HepG2 (cell line): ENCODE measurements around the gene SOCS7.

ENCODE experiments used
- FOXA3 ChIP-seq: IDR thresholded peaks from 2 replicates; pipeline ENCODE4 v1.6.1; 2016; ENCODE audit warnings: missing genetic modification reagents, missing compliant biosample characterization
- JUND ChIP-seq: sonication (generic); formaldehyde crosslinking; IDR thresholded peaks from 2 replicates; pipeline ENCODE4 v1.8.0; 2022; ENCODE audit warnings: mild to moderate bottlenecking, missing genetic modification reagents
- SMAD1 ChIP-seq: sonication (generic); formaldehyde crosslinking; IDR thresholded peaks from 2 replicates; pipeline ENCODE4 v1.4.0; 2020; ENCODE audit warnings: missing genetic modification reagents, low read depth, mild to moderate bottlenecking, borderline replicate concordance
- SRF ChIP-seq: IDR thresholded peaks from 2 replicates; pipeline ENCODE4 v1.6.1; 2011; ENCODE audit warnings: mild to moderate bottlenecking, low read depth, low read length, moderate library complexity
- ZNF772 ChIP-seq: sonication (generic); formaldehyde crosslinking; IDR thresholded peaks from 2 replicates; pipeline ENCODE4 v1.5.0; 2020; ENCODE audit warnings: mild to moderate bottlenecking, missing genetic modification reagents

DNA sequence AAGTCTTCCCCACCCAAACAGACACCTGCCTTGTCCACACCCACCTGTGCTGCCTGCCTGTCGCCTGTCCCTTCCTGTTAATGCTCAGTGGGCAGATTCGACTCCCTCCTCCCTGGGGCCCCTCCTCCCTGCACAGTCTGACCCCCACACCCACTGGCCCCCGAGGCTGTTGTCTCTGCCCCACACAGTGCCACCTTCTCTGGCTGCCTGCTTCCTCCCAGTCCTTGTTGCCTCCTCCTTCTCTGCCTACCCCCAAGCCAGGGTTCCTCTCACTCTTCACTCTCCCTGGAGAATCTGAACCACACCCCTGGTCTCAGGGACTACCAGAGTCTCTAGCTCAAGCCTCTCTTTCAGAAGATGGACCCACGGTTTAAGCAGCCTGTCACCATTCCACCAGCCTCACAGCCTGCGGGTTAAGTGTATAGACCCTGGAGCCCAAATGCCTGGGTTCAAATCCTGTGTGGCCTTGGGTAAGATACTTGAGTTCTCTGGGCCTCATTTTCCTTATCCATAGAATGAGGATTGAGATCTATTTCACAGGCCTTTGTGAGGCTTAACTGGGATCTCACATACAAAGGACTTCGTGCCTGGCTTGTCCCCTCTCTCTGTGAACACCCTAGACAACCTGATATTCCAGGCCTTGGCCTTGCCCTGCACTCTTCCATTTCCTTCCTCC, 72.8 kb downstream of the SOCS7 start:
- no peak for TF ChIP-seq SRF
- TF ChIP-seq JUND (CRISPR knock-in tag): no peak
- TF ChIP-seq SMAD1: no peak
- TF ChIP-seq FOXA3 (CRISPR knock-in tag): no peak
- TF ChIP-seq ZNF772: no peak
